GM12865 (cell line): ENCODE results near the gene SLC38A8.

ENCODE experiments used
- DNase-seq: peaks from one replicate; pipeline ENCODE4 v3.0.0; 2010; ENCODE audit warnings: low read depth
- H3K4me3 ChIP-seq: 2 replicates; pipeline ENCODE4 v1.5.1; 2011; ENCODE audit warnings: mild to moderate bottlenecking, low read depth, low read length, control low read depth
- CTCF ChIP-seq: IDR thresholded peaks from 2 replicates; pipeline ENCODE4 v1.5.1; 2011; ENCODE audit warnings: low read length, control low read depth, low read depth, inconsistent platforms; ENCODE audit not compliant: insufficient read depth; ENCODE audit errors: missing control alignments

SLC38A8 gene

DNA sequence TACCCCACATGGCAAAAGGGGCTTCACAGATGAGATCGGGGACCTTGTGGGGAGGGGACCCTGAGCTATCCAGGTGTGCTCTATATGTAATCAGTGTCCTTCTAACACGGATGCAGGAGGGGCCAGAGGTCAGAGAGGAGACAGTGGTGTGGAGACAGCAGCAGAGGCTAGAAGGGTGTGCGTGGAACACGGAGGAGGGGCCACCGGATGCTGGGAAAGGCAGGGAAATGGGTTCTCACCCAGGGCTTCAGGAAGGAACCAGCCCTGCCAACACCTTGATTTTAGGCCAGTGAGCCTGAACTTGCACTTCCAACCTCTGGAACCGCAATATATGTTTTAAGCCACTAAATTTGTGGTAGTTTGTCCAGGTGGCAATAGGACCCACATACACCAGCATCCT is 4.6 kb upstream of the SLC38A8 start:
- TF ChIP-seq CTCF, result no peak
- H3K4me3 ChIP-seq, result no peak overlapping the region
- no peak for DNase-seq

DNA sequence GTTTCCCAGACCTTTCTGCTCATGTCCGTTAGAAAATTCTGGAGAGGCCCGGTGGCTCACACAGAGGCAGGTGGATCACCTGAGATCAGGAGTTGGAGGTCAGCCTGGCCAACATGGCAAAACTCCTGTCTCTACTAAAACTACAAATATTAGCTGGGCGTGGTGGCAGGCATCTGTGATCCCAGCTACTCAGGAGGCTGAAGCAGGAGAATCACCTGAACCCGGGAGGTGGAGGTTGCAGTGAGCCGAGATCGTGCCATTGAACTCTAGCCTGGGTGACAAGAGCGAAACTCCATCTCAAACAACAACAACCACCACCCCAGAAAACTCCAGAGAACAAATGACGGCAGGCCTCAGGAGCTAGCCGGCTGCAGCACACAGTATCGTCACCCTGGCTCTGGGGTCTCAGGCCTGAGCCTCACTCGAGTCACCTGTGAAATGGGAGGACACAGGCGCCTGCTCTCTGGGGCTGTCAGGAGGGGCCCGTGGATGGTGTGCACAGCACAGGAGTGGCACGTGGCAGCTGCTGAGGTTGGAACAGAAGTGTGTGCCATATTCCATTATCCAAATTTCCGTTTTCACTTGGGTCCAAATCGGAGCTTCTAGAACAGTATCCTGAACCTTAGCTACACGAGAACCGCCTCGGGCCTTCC is 3.3 kb upstream of the SLC38A8 start:
- no peak overlapping the region for H3K4me3 ChIP-seq
- TF ChIP-seq CTCF, result no peak
- DNase-seq, result no peak

DNA sequence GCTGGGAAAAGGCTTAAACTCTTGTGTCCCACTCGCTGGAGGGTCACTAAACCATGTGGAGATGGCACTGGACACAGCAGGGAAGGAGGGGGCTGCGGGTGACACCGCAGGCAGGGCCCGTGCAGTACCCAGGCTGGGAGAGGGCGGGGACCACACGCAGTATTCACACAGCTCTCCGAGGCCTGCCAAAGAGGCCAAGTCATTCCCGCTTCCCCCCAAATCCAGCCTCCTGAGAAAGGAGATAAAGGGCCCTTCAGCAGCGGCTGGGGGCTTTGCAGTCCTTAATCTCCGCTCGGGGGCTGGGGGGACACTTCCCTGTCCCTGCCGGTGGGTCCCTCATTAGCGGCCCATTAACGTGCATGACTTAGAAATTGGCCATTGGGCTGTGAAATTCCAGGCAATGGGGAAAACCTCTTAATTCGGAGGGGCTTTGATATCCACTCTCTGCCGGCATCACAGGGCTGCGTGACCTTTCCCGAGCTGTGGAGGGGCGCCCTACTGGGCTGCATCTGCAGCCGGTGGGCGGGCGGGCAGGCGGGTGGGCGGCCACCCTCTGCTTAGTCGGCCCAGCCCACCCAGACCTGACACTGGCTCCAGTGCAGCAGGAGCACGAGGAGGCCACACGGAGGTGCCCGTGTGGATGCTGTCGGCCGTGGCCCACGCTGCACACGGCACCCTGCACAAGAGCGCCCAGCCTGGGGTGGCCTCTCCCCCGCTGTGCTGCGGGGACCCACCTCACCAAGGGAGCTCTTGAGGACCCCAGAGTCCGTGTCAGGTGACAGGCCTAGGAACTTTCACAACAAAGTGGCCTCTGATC is 2.6 kb upstream of the SLC38A8 start:
- no peak overlapping the region for H3K4me3 ChIP-seq
- no peak for DNase-seq
- no peak for TF ChIP-seq CTCF

DNA sequence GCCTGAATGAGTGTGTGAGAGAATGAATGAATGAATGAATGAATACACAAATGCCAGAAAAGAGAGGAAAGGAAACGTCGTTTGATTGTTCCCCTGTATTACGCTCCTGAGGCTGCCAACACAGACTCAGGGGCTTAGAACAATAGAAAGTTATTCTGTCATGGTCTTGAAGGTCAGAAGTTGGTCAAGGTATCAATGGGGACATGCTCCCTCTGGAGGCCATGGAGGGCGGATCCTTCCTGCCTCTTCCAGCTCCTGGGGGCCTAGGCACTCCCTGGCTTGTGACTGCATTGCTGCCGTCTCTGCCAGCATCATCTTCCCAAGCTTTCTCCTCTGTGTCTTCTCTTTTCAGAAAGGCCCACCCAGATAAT is 1.5 kb upstream of the SLC38A8 start:
- H3K4me3 ChIP-seq, result no peak overlapping the region
- TF ChIP-seq CTCF, result no peak
- peak; percentile 24 for DNase-seq

DNA sequence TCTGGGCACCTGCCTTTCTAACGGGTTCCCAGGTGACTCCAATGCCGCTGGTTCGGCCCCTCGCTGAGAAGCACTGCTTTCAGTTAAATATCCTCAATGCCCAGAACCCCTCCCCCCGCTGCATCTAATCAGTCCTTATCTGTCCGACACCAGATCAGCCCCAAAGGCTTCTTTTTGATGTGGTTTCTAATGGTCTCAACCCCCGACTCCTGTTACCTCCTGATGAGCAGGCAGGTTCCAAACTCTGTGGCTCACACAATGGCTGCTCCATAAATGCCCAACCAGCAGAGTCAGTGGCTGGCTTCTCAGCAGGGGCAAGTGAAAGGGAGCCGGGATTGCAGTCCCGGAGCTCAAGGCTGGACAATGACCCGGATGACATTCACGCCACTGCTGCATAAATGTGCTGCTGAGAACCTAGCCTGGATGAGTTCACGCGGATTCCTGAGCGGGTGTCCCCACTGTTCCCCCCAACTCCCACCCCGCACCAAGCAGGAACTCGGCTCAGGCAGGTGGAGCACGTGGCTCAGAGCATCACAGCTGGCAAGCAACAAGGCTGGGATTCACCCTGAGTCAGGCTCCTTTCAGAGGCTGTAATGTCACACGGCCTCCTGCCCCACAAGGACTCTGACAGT is 1.0 kb upstream of the SLC38A8 start:
- DNase-seq, result no peak
- no peak overlapping the region for H3K4me3 ChIP-seq
- TF ChIP-seq CTCF, result no peak

GRCh38 chr16:84042879-84043485 is 387 bp upstream of the SLC38A8 start:
- no peak overlapping the region for H3K4me3 ChIP-seq
- no peak for DNase-seq

More at GRCh38 chr16:84042879-84043485, 387 bp upstream of the SLC38A8 start:
- TF ChIP-seq CTCF, result no peak
